K562 (cell line): Measurements from ENCODE around the gene KMT2D. TPM values are rescaled to one million over a fixed set of nuclear protein-coding genes. Genes with fewer than 3 reads are reported as not detected.

Experiments used
- DIDO1 ChIP-seq: fragments of 450-650 bp; IDR thresholded peaks from 2 replicates; pipeline ENCODE4 v1.6.1; 2016; ENCODE audit warnings: low read depth, missing biosample characterization, missing genetic modification characterization
- ESRRB ChIP-seq: fragments of 250-450 bp; sonication (Bioruptor Pico); IDR thresholded peaks from 2 replicates; pipeline ENCODE4 v1.5.0; 2020; ENCODE audit warnings: mild to moderate bottlenecking, moderate library complexity, borderline replicate concordance
- MEF2D ChIP-seq: conservative IDR thresholded peaks from 2 replicates; pipeline ENCODE4 v1.6.1; 2016; ENCODE audit warnings: low read depth, missing genetic modification characterization, missing compliant biosample characterization
- MIER1 ChIP-seq: fragments of 450-650 bp; IDR thresholded peaks from 2 replicates; pipeline ENCODE4 v1.6.1; 2016; ENCODE audit warnings: antibody characterized with exemption, mild to moderate bottlenecking, low read depth
- RBFOX2 ChIP-seq: fragments of 200-400 bp; formaldehyde crosslinking; IDR thresholded peaks from 2 replicates; pipeline ENCODE4 v1.6.1; 2017; ENCODE audit warnings: low read depth, mild to moderate bottlenecking, low read length, moderate library complexity
- polyA plus RNA-seq, 8 experiments: library from polyadenylated mRNA; depleted of rRNA in 4 of 8; stranded (reverse) in 5 of 8; unstranded in 3 of 8; fragments of >200 nt; fragmentation: Nextera tagmentation in 2 of 8; fragmentation: Illumina TruSeq in 1 of 8; extraction: Ambion mirVana in 2 of 8; extraction: Trizol in 1 of 8; gene quantifications; 2 replicates each; pipeline versions ENCODE4 v1.2.1 to v1.2.3, GENCODE V29; 2011 to 2014; ENCODE audit warnings: inconsistent platforms in 1 of 8, missing spikeins in 1 of 8
- total RNA-seq, 7 experiments: library from RNA; depleted of rRNA in 6 of 7; stranded (reverse); fragments of >200 nt in 6 of 7; fragmentation: Illumina TruSeq in 2 of 7; extraction: Trizol in 2 of 7; gene quantifications; 2 replicates each; pipeline versions ENCODE4 v1.2.1 to v1.2.3, GENCODE V29; 2011 to 2021; ENCODE audit warnings: low replicate concordance in 1 of 7
- TF ChIP-seq, protein P1 (sequence below): fragments of 250-450 bp; sonication (Bioruptor Pico); IDR thresholded peaks from 2 replicates; pipeline ENCODE4 v1.4.0; 2020; ENCODE audit warnings: mild to moderate bottlenecking, moderate library complexity, borderline replicate concordance
- TF ChIP-seq, protein P2 (sequence below): sonication (generic); formaldehyde crosslinking; IDR thresholded peaks from 2 replicates; pipeline ENCODE4 v1.4.0; 2020; ENCODE audit warnings: mild to moderate bottlenecking, missing genetic modification reagents
- TF ChIP-seq, protein P3 (sequence below): IDR thresholded peaks from 3 replicates; pipeline ENCODE4 v1.6.1; 2011; ENCODE audit warnings: borderline replicate concordance, mild to moderate bottlenecking; ENCODE audit not compliant: insufficient read length, insufficient read depth
- TF ChIP-seq, protein P4 (sequence below), 2 experiments: IDR thresholded peaks; 2 replicates each; pipeline ENCODE4 v1.6.1; 2011; ENCODE audit warnings: borderline replicate concordance in 1 of 2, control low read depth in 1 of 2, low read depth in 1 of 2, low read length in 1 of 2, mild to moderate bottlenecking in 1 of 2, mixed read lengths in 1 of 2, moderate library complexity in 1 of 2; ENCODE audit not compliant: insufficient read depth in 1 of 2, insufficient read length in 1 of 2, poor library complexity in 1 of 2, severe bottlenecking in 1 of 2; ENCODE audit errors: extremely low read depth in 1 of 2
- TF ChIP-seq, protein P5 (sequence below), 2 experiments: fragments of 150-350 bp in 1 of 2; IDR thresholded peaks; 2 replicates each; pipeline ENCODE4 v1.6.1; 2012 to 2016; ENCODE audit warnings: low read depth in 2 of 2, low read length in 2 of 2, mild to moderate bottlenecking in 1 of 2, moderate library complexity in 1 of 2
- TF ChIP-seq, protein P6 (sequence below): fragments of 250-450 bp; sonication (Bioruptor Pico); IDR thresholded peaks from 2 replicates; pipeline ENCODE4 v1.4.0; 2020; ENCODE audit warnings: mild to moderate bottlenecking

Gene KMT2D
- total and polyA plus RNA-seq, 9 of the 15 experiments (the other 6 are each of a cell fraction or from before 2014, with no cell fraction given) = 0.22 to 93.7 (median 13.7) TPM

GRCh38 chr12:49091056-49091835 lies 30.7 kb upstream of the KMT2D start (continued):
- TF ChIP-seq, protein P1, sequence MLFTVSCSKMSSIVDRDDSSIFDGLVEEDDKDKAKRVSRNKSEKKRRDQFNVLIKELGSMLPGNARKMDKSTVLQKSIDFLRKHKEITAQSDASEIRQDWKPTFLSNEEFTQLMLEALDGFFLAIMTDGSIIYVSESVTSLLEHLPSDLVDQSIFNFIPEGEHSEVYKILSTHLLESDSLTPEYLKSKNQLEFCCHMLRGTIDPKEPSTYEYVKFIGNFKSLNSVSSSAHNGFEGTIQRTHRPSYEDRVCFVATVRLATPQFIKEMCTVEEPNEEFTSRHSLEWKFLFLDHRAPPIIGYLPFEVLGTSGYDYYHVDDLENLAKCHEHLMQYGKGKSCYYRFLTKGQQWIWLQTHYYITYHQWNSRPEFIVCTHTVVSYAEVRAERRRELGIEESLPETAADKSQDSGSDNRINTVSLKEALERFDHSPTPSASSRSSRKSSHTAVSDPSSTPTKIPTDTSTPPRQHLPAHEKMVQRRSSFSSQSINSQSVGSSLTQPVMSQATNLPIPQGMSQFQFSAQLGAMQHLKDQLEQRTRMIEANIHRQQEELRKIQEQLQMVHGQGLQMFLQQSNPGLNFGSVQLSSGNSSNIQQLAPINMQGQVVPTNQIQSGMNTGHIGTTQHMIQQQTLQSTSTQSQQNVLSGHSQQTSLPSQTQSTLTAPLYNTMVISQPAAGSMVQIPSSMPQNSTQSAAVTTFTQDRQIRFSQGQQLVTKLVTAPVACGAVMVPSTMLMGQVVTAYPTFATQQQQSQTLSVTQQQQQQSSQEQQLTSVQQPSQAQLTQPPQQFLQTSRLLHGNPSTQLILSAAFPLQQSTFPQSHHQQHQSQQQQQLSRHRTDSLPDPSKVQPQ (CRISPR knock-in tag) = no peak
- TF ChIP-seq, protein P2, sequence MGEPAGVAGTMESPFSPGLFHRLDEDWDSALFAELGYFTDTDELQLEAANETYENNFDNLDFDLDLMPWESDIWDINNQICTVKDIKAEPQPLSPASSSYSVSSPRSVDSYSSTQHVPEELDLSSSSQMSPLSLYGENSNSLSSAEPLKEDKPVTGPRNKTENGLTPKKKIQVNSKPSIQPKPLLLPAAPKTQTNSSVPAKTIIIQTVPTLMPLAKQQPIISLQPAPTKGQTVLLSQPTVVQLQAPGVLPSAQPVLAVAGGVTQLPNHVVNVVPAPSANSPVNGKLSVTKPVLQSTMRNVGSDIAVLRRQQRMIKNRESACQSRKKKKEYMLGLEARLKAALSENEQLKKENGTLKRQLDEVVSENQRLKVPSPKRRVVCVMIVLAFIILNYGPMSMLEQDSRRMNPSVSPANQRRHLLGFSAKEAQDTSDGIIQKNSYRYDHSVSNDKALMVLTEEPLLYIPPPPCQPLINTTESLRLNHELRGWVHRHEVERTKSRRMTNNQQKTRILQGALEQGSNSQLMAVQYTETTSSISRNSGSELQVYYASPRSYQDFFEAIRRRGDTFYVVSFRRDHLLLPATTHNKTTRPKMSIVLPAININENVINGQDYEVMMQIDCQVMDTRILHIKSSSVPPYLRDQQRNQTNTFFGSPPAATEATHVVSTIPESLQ (CRISPR knock-in tag) = no peak
- no peak for TF ChIP-seq RBFOX2
- no peak for TF ChIP-seq ESRRB (CRISPR knock-in tag)
- TF ChIP-seq, protein P3, sequence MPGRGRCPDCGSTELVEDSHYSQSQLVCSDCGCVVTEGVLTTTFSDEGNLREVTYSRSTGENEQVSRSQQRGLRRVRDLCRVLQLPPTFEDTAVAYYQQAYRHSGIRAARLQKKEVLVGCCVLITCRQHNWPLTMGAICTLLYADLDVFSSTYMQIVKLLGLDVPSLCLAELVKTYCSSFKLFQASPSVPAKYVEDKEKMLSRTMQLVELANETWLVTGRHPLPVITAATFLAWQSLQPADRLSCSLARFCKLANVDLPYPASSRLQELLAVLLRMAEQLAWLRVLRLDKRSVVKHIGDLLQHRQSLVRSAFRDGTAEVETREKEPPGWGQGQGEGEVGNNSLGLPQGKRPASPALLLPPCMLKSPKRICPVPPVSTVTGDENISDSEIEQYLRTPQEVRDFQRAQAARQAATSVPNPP = no peak
- TF ChIP-seq, protein P4, sequence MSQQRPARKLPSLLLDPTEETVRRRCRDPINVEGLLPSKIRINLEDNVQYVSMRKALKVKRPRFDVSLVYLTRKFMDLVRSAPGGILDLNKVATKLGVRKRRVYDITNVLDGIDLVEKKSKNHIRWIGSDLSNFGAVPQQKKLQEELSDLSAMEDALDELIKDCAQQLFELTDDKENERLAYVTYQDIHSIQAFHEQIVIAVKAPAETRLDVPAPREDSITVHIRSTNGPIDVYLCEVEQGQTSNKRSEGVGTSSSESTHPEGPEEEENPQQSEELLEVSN (IDR thresholded peaks at IDR 0.05; ENCODE audit: borderline replicate concordance in 1 of 2, extremely low read depth in 1 of 2, insufficient read depth in 1 of 2, insufficient read length in 1 of 2, low read depth in 1 of 2, low read length in 1 of 2, poor library complexity in 1 of 2, severe bottlenecking in 1 of 2) = peak in 1 of 2 experiments; percentile 48
- TF ChIP-seq, protein P5, sequence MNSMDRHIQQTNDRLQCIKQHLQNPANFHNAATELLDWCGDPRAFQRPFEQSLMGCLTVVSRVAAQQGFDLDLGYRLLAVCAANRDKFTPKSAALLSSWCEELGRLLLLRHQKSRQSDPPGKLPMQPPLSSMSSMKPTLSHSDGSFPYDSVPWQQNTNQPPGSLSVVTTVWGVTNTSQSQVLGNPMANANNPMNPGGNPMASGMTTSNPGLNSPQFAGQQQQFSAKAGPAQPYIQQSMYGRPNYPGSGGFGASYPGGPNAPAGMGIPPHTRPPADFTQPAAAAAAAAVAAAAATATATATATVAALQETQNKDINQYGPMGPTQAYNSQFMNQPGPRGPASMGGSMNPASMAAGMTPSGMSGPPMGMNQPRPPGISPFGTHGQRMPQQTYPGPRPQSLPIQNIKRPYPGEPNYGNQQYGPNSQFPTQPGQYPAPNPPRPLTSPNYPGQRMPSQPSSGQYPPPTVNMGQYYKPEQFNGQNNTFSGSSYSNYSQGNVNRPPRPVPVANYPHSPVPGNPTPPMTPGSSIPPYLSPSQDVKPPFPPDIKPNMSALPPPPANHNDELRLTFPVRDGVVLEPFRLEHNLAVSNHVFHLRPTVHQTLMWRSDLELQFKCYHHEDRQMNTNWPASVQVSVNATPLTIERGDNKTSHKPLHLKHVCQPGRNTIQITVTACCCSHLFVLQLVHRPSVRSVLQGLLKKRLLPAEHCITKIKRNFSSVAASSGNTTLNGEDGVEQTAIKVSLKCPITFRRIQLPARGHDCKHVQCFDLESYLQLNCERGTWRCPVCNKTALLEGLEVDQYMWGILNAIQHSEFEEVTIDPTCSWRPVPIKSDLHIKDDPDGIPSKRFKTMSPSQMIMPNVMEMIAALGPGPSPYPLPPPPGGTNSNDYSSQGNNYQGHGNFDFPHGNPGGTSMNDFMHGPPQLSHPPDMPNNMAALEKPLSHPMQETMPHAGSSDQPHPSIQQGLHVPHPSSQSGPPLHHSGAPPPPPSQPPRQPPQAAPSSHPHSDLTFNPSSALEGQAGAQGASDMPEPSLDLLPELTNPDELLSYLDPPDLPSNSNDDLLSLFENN (IDR thresholded peaks at IDR 0.05; ENCODE audit: low read depth in 2 of 2, low read length in 2 of 2) = no peak
- no peak for TF ChIP-seq DIDO1 (tag)
- no peak for TF ChIP-seq MEF2D
- TF ChIP-seq, protein P6, sequence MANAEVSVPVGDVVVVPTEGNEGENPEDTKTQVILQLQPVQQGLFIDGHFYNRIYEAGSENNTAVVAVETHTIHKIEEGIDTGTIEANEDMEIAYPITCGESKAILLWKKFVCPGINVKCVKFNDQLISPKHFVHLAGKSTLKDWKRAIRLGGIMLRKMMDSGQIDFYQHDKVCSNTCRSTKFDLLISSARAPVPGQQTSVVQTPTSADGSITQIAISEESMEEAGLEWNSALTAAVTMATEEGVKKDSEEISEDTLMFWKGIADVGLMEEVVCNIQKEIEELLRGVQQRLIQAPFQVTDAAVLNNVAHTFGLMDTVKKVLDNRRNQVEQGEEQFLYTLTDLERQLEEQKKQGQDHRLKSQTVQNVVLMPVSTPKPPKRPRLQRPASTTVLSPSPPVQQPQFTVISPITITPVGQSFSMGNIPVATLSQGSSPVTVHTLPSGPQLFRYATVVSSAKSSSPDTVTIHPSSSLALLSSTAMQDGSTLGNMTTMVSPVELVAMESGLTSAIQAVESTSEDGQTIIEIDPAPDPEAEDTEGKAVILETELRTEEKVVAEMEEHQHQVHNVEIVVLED (CRISPR knock-in tag) = no peak
- no peak for TF ChIP-seq MIER1
